Effector memory CD8-positive, alpha-beta T cell (primary cell): ENCODE data around the gene RREB1.

Experiments
- ATAC-seq: fragments of 150-1000 bp; cut with Tn5 transposase; replicated peaks from 2 replicates; pipeline ENCODE4 v1.10.0; 2021; ENCODE audit warnings: mild to moderate bottlenecking, moderate library complexity
- DNase-seq, 3 experiments: peaks; one replicate each; pipeline ENCODE4 v3.0.0; 2021
- H3K27ac Mint-ChIP-seq, 2 donors: one replicate each; pipeline ENCODE4 v1.8.0; 2022; ENCODE audit warnings: mild to moderate bottlenecking in 2 of 2, mixed read lengths in 2 of 2, moderate library complexity in 2 of 2
- H3K27me3 Mint-ChIP-seq, 2 donors: one replicate each; pipeline ENCODE4 v1.8.0; 2022; ENCODE audit warnings: mixed read lengths in 2 of 2
- H3K36me3 Mint-ChIP-seq: one replicate; pipeline ENCODE4 v1.8.0; 2022; ENCODE audit warnings: mild to moderate bottlenecking, moderate library complexity, mixed read lengths; ENCODE audit not compliant: insufficient read depth
- H3K4me1 Mint-ChIP-seq, 2 donors: one replicate each; pipeline ENCODE4 v1.8.0; 2022; ENCODE audit warnings: low read depth in 2 of 2, mixed read lengths in 2 of 2
- H3K4me3 Mint-ChIP-seq, 2 donors: one replicate each; pipeline ENCODE4 v1.8.0; 2022; ENCODE audit warnings: mild to moderate bottlenecking in 2 of 2, mixed read lengths in 2 of 2, moderate library complexity in 2 of 2
- H3K9me3 Mint-ChIP-seq, 2 donors: one replicate each; pipeline ENCODE4 v1.8.0; 2022; ENCODE audit warnings: mixed read lengths in 2 of 2
- total RNA-seq, 9 experiments: gene quantifications; one replicate each; lab custom pipeline; 2026; lab: John Stamatoyannopoulos, UW

RREB1 gene
- total RNA-seq, result 40.6 to 154 (median 88.9) reads per million in 9 experiments

- H3K27ac Mint-ChIP-seq, result peak within 1 kb of the TSS; percentile 85 to 94
- ATAC-seq (peak; percentile 65), DNase-seq (peak; percentile 34 to 47 (median 40))
- peaks cover 24 to 28% of the 10 kb centered on the region in 2 donors for H3K4me1 Mint-ChIP-seq
- H3K27me3 Mint-ChIP-seq, result no peaks in the 10 kb centered on the region
- H3K36me3 Mint-ChIP-seq, result peaks cover 15% of the 10 kb centered on the region
- peak within 1 kb of the TSS; percentile 96 to 98 for H3K4me3 Mint-ChIP-seq
- no peaks in the 10 kb centered on the region for H3K9me3 Mint-ChIP-seq
These were observed at the start of gene RREB1 for GRCh38 chr6:7107578-7108195. TSS of gene RREB1 (plus strand) at chr6:7107961. CDS start at chr6:7181912, 73,951 bp downstream.

GRCh38 chr6:7058250-7058923 lies 49.4 kb upstream of the RREB1 start:
- H3K4me3 Mint-ChIP-seq, result no peak overlapping the region
- H3K27me3 Mint-ChIP-seq, result no peaks in the 10 kb centered on the region
- no peaks in the 10 kb centered on the region for H3K9me3 Mint-ChIP-seq
- DNase-seq (no peak), ATAC-seq (no peak)
- no peaks in the 10 kb centered on the region for H3K36me3 Mint-ChIP-seq
- H3K4me1 Mint-ChIP-seq, result no peaks in the 10 kb centered on the region
- no peak overlapping the region for H3K27ac Mint-ChIP-seq

- Mint-ChIP-seq H3K9me3 (no peaks in the 10 kb centered on the region), H3K36me3 (no peaks in the 10 kb centered on the region), H3K27me3 (no peaks in the 10 kb centered on the region), H3K4me1 (no peaks in the 10 kb centered on the region), H3K27ac (no peak overlapping the region), H3K4me3 (no peak overlapping the region)
- DNase-seq, result no peak
- no peak for ATAC-seq
These were observed 46.8 kb upstream of the RREB1 start for GRCh38 chr6:7060769-7061516.

GRCh38 chr6:7062451-7063162 lies 45.2 kb upstream of the RREB1 start:
- ATAC-seq (no peak), DNase-seq (no peak)
- Mint-ChIP-seq H3K36me3 (no peaks in the 10 kb centered on the region), H3K4me1 (no peaks in the 10 kb centered on the region), H3K9me3 (no peaks in the 10 kb centered on the region), H3K4me3 (no peak overlapping the region), H3K27me3 (no peaks in the 10 kb centered on the region), H3K27ac (no peak overlapping the region)

GRCh38 chr6:7067305-7067704 lies 40.5 kb upstream of the RREB1 start:
- ATAC-seq (no peak), DNase-seq (no peak)
- no peaks in the 10 kb centered on the region for H3K4me1 Mint-ChIP-seq
- no peaks in the 10 kb centered on the region for H3K36me3 Mint-ChIP-seq
- no peaks in the 10 kb centered on the region for H3K9me3 Mint-ChIP-seq
- peaks cover 0 to 8% of the 10 kb centered on the region in 2 donors for H3K27me3 Mint-ChIP-seq
- no peak overlapping the region for H3K4me3 Mint-ChIP-seq
- H3K27ac Mint-ChIP-seq, result no peak overlapping the region

- H3K27ac Mint-ChIP-seq, result no peak overlapping the region
- H3K4me3 Mint-ChIP-seq, result no peak overlapping the region
- ATAC-seq (no peak), DNase-seq (no peak)
- no peaks in the 10 kb centered on the region for H3K9me3 Mint-ChIP-seq
- peaks cover 4 to 14% of the 10 kb centered on the region in 2 donors for H3K4me1 Mint-ChIP-seq
- peaks cover 0 to 8% of the 10 kb centered on the region in 2 donors for H3K27me3 Mint-ChIP-seq
- H3K36me3 Mint-ChIP-seq, result no peaks in the 10 kb centered on the region
These were observed 36.4 kb upstream of the RREB1 start for GRCh38 chr6:7071405-7071804.

- Mint-ChIP-seq H3K27ac (peak overlapping the region; percentile 32 to 71), H3K9me3 (no peaks in the 10 kb centered on the region), H3K27me3 (peaks cover 0 to 8% of the 10 kb centered on the region in 2 donors), H3K4me3 (peak overlapping the region; percentile 70 to 71), H3K4me1 (peaks cover 4 to 14% of the 10 kb centered on the region in 2 donors), H3K36me3 (no peaks in the 10 kb centered on the region)
- ATAC-seq (peak; percentile 11), DNase-seq (no peak)
These were observed 34.5 kb upstream of the RREB1 start for GRCh38 chr6:7073082-7073820.

- ATAC-seq (peak; percentile 99), DNase-seq (peak; percentile 20 to 27 (median 20))
- Mint-ChIP-seq H3K27me3 (peaks cover 0 to 8% of the 10 kb centered on the region in 2 donors), H3K4me3 (peak overlapping the region; percentile 70 to 71), H3K27ac (peak overlapping the region; percentile 32 to 71), H3K36me3 (no peaks in the 10 kb centered on the region), H3K4me1 (peaks cover 4 to 14% of the 10 kb centered on the region in 2 donors), H3K9me3 (no peaks in the 10 kb centered on the region)
These were observed 33.8 kb upstream of the RREB1 start for GRCh38 chr6:7073821-7074525.

- ATAC-seq (no peak), DNase-seq (no peak)
- no peaks in the 10 kb centered on the region for H3K9me3 Mint-ChIP-seq
- peaks cover 0 to 8% of the 10 kb centered on the region in 2 donors for H3K27me3 Mint-ChIP-seq
- H3K4me1 Mint-ChIP-seq, result peaks cover 4 to 14% of the 10 kb centered on the region in 2 donors
- H3K4me3 Mint-ChIP-seq, result no peak overlapping the region
- H3K27ac Mint-ChIP-seq, result no peak overlapping the region
- H3K36me3 Mint-ChIP-seq, result no peaks in the 10 kb centered on the region
These were observed 32.9 kb upstream of the RREB1 start for GRCh38 chr6:7074870-7075269.

- H3K4me3 Mint-ChIP-seq, result no peak overlapping the region
- no peaks in the 10 kb centered on the region for H3K36me3 Mint-ChIP-seq
- peaks cover 0 to 8% of the 10 kb centered on the region in 2 donors for H3K27me3 Mint-ChIP-seq
- peaks cover 4 to 14% of the 10 kb centered on the region in 2 donors for H3K4me1 Mint-ChIP-seq
- DNase-seq (no peak), ATAC-seq (no peak)
- H3K9me3 Mint-ChIP-seq, result no peaks in the 10 kb centered on the region
- peak overlapping the region in 1 of 2 donors; percentile 17 for H3K27ac Mint-ChIP-seq
These were observed 32.3 kb upstream of the RREB1 start for GRCh38 chr6:7075341-7076000.

GRCh38 chr6:7077856-7078255 lies 29.9 kb upstream of the RREB1 start:
- ATAC-seq (no peak), DNase-seq (no peak)
- H3K27ac Mint-ChIP-seq, result no peak overlapping the region
- no peaks in the 10 kb centered on the region for H3K36me3 Mint-ChIP-seq
- no peaks in the 10 kb centered on the region for H3K27me3 Mint-ChIP-seq
- peaks cover 4 to 14% of the 10 kb centered on the region in 2 donors for H3K4me1 Mint-ChIP-seq
- no peaks in the 10 kb centered on the region for H3K9me3 Mint-ChIP-seq
- no peak overlapping the region for H3K4me3 Mint-ChIP-seq

- Mint-ChIP-seq H3K36me3 (no peaks in the 10 kb centered on the region), H3K27me3 (no peaks in the 10 kb centered on the region), H3K4me1 (peaks cover 2 to 9% of the 10 kb centered on the region in 2 donors), H3K4me3 (no peak overlapping the region), H3K27ac (no peak overlapping the region), H3K9me3 (no peaks in the 10 kb centered on the region)
- DNase-seq, result no peak
- no peak for ATAC-seq
These were observed 28.9 kb upstream of the RREB1 start for GRCh38 chr6:7078856-7079255.
